Smooth muscle cell of the brain vasculature (primary cell): Measurements from ENCODE around the gene CDC42BPA.

ENCODE experiments used
- DNase-seq: peaks from one replicate; pipeline ENCODE4 v3.0.0-alpha.2; 2012; ENCODE audit warnings: low read depth, low spot score

The CDC42BPA gene

GRCh38 chr1:226995365-226996332, 322.6 kb downstream of the CDC42BPA start:
- no peak for DNase-seq

DNA sequence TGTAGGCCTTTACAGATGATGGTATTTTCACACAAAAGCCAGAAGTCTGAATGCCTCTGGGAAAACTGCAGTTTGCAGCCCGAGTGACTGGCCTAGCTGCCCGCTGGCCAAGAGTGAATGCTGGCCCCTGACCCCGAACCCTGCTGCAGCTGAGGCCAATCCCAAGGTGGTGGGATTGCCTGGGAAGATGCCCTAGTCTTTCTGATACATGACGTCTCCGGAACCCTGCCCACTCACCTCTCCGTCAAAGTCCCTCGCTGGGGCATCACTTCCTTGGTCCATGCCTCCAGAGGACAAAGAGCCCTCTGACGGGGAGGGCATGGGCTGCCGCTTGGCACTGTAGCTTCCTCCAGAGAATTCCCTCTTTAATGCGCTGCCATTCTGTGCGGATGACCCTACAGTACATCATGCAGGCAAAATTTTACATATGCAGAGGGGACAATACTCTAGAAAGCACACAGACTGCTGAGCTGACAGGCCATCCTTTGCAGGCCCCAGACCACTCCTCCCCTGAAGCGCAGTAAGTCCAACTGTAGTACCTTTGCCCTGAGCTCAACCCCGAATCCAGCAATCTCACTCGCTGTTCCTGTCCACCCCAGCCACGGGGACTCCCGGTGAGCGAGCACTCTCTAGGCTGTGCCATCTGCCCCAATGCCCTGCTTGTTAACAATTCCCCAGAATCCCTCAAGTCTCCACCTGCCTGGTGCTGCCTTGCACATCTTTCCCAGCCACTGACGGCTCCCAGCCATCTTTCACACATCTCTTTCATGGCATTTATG, 323.5 kb downstream of the CDC42BPA start:
- no peak for DNase-seq

DNA sequence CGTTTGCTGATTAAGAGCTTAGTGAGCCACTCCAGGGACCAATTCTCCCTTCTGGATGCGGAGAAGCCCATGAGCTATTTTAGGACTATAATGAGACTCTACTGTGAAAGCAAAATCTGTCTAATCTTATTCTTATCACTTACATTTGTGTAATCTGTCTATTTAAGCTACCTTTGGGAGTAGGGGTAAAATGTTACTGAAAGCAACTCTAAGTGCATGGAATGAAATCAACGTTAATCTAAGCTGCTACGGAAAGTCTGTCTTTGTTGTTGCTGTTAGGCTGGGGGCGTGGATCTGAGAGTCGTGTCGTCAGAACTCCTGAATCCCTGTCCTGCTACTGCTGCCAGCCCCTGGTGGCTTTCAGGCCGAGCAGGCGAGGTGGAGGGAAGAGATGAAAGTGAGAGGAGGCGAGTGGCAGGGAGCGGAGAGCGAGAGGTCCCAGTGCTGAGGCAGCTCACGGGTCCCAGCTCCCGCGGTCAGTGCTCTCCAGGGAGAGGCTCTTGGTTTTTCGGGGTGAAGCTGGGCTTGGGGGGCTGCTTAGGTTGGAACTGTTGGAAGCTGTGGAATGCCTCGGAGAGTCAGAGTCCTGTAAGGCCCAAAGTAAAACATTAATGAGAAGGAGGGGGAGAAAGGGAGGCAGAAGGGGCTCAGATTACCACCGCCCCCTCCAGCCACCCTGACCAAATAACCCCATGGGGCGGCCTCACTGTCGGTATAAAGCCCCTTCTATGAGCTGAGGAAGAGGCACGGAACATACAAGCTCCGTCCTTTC, 324.3 kb downstream of the CDC42BPA start:
- DNase-seq, result no peak

DNA sequence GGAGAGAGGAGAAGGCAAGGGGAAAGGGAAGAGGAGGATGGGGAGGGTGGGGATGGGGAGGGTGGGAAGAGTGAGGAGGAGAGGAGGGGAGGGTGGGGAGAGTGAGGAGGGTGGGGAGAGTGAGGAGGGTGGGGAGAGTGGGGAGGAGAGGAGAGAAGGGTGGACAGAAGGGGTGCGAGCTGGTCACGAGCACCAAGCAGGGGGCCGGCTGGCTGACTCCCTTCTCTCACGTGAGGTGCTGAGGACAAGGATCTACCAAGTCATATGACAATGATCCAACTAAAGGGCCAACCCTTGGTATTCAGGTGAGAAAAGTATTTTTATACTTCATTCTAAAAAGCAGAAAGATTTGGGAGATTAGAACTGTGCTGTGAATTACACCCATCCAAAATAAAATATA, 326.4 kb downstream of the CDC42BPA start:
- no peak for DNase-seq

GRCh38 chr1:226990133-226990716, 328.1 kb downstream of the CDC42BPA start:
- DNase-seq, result no peak

DNA sequence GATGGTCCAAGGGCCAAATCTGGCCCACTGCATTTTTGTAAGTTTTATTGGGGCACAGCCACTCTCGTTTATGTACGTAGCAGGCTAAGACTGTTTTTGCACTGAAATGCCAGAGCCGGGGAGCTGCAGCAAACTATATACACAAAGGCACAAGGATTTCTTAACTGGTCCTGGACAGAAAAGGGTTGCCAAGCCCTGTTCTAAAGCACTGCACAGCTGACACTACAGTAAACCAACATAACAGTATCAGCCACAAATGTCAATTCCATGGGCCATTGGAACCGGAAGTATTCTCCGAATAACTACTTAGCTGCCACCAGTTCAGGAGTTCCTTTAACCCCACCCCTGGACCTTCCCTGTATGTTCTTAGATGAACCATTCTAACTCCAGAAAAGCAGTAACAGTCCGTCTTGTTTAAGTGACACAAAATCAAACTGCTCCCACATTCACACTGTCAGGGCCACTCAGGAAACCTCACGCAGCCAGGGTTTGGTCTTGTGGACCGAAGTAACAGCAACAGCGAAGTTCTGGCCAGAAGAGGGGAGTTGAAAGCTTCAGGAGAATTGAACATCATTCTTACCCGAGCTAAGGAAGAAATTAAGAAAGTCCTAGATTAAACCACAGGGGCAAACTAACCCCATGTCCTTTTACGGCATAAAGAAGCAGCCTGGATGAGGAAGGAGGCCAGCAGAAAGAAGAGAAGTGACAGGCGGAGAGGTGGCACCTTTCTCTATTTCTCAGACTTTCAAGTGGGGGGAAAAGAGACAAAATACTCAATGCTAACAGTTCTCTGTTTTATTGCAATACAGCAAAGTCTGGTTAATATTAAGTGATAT, 329.0 kb downstream of the CDC42BPA start:
- DNase-seq, result no peak

- peak; percentile 21 for DNase-seq
These were observed 330.0 kb downstream of the CDC42BPA start for GRCh38 chr1:226988334-226988666.

DNA sequence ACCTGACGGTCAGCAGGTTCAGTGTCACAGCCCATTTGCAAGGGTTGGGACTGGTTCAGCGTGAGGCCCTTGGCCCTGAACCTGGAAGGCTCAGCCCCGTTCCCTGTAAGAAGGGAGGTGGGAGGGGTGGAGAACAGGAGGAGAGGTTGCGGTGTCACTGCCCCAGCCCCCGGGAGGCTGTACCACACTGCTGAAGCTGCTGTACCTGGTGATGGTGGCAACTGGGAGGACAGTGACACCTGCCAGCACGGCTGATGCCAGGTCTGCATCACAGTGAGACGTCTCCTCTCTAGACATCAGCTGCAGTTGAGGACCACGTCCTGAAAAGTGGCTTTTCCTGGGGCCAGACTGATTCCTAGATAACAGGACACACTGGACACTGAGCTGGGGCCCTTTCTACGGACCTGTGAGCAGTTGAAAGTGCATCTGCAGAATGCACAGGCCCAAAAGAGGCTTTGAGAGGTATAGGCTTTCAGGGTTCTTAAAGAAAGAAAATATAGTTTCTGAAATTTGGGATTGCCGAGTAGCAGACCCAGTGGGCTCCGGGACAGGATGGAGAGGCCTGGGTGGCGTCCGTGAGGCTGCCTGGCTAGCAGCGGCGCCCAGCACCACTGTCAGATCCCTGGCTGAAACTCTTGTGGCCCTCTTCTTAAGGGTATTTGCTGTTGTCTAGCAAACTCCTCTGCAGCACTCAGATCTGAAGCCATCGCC, 330.5 kb downstream of the CDC42BPA start:
- no peak for DNase-seq

DNA sequence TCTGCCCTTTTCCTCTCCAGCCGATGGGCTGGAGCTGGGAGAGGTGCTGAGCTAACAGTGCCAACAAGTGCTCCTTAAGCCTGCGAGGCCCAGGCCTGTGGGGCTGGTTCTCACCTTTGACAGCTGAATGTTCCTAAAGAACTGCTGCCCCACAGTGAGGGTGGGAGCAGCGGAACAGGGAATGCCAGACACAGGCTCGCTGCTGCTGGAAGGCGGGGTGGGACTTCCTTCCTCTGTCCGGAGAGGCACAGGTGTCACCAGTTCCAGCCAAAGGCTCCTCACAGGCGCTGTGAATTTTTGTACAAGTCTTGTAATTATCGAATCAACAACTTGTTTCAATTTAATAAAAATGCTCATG, 331.1 kb downstream of the CDC42BPA start:
- no peak for DNase-seq

DNA sequence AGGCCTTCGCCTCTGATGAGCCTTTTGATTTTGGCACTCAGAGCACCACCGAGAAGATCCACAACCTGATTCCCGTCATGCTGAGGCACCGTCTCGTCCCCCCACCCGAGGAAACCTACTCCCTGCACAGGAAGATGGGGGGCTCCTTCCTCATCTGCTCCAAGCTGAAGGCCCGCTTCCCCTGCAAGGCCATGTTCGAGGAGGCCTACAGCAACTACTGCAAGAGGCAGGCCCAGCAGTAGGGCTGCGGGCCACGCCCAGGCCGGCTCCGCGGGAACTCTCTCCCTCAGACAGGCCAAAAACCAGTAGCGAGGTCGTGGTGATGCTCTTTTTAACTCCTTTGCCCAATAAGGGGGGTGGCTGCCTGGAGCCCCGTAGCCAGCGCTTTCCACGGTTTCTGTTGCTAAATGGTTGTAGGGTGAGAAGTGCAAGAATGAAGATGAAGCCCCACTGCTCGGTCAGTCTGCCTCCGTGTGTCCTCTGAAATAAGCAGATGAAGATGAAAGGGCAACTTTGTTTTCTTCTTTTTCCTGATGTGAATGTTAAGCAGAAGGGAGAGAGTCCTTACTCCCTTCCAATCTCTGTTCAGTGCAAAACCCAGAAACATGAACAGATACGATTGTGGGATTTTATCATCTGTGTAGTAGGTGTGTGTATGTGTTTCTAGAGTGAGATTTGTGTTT, 331.7 kb downstream of the CDC42BPA start:
- DNase-seq, result no peak

DNA sequence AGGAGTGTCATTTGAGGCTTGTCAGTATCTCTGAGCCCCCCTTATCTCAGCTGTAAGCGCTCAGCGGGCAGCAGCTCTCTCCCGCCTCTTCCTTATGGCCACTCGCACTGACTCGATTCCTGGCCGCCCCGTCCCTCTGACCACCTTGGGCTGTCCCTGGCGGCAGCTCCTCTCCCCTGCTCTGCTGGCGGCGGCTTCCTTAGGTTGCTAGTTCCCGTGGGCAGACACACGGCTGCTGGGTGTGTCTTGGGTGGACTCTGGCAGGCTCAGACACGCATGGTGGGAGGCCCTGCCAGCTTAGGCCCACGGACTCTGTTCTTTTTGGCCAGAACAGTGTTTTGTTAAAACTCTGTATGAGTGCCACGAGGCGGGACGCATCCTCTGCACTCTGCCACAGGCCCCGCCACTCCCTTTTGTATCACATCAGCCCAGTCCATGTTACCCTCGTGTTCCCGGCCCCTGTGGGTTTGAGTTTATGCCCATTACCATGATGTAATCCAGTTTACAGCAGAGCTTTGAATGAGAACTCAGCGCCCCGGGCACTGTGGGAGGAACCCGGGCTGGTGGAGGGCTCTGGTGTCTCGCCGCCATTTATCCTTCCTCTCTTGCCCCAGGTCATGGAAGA, 332.3 kb downstream of the CDC42BPA start:
- no peak for DNase-seq

- DNase-seq, result no peak
These were observed 333.0 kb downstream of the CDC42BPA start for GRCh38 chr1:226985239-226985838.

- no peak for DNase-seq
These were observed 333.6 kb downstream of the CDC42BPA start for GRCh38 chr1:226984521-226985238.

- no peak for DNase-seq
These were observed 334.3 kb downstream of the CDC42BPA start for GRCh38 chr1:226983992-226984364.

GRCh38 chr1:226983247-226983991, 334.9 kb downstream of the CDC42BPA start:
- DNase-seq, result no peak

GRCh38 chr1:226982451-226983177, 335.7 kb downstream of the CDC42BPA start:
- no peak for DNase-seq

GRCh38 chr1:226981838-226982237, 336.5 kb downstream of the CDC42BPA start:
- no peak for DNase-seq
